ENCODE data around the gene FBL. TPM values are rescaled to one million over a fixed set of nuclear protein-coding genes. Genes with fewer than 3 reads are reported as not detected.
"Not testable (repeated sequence)": the region's sequence is repeated elsewhere in the genome, so short reads cannot be mapped to it uniquely, and the experiment has no call there.

FBL gene
- 255 TPM for polyA plus RNA-seq (2013, experiment 1 of 2; ENCODE audit: insufficient read length)
- polyA plus RNA-seq (2013, experiment 2 of 2; ENCODE audit: insufficient read length) = 184 TPM

DNA sequence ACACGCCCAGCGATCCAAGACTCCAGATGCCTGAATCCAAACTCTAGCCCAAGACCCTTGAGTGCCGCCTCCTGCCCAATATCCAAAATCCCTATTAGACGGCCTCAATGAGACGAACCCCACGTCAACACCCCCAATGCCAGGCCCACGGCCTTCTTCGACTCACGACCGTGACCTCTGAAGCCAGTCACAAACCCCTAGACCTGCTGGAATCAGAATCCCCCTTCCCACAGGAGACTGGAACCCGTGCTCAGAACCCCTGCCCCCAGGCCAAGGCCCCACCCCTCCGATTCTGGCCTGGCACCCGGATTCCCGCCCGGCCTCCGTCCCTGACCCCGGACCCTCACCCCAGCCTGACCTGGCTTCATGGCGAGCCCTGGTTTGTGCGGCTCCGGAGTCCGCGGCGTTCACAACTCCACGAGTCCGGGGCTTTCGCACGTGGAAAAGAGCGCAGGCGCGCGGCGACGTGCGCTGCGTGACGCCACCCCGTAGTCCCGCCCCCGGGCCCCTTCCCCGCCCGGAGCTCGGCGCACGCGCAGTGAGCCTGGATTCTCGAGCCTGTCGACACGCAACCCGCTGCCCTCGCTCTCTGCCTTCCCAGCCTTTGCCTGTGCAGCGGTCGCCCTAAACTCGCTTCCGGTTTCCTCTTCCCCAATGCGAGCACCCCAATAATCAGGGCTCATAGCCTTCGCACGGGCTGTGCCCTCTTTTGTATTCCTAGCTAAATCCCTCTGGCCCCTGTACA, at the start of gene FBL:
FBL (minus strand) TSS at position 447 of the 745 bp plus-strand sequence; CDS start at position 368, 79 bp downstream.
- DNase-seq = peak; percentile 90

DNA sequence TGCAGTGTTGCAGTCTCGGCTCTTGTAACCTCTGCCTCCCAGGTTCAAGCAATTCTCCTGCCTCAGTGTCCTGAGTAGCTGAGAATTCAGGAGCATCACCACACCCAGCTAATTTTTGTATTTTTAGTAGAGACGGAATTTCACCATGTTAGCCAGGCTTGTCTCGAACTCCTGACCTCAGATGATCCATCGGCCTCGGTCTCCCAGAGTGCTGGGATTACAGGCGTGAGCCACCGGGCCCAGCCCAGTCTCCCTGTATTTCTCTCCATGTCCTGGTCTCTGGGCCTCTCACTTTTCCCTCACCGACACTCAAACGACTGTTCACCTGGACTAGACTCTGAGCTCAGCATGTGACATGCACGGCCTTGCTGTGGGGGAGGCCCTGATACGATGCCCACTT, 48.9 kb upstream of the FBL start:
- not testable (repeated sequence) for DNase-seq

DNA sequence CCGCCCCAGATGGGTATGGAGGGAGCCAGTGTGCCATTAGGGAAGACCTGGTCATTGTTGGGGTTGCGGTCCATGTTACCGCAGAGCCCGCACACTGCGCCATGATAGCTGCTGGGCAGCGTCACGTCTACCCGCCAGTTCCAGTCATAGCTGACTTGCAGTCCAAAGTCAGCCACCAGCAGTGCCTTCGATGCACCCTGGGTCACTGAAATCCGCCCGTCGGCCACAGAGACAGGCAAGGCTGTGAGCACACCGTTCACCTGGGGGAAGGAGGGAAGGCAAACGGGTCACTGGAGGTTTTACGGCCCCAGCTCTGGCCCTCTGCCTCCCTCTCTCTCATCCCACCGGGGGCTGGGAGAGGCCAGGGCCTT, 48.0 kb upstream of the FBL start:
- not testable (repeated sequence) for DNase-seq

DNA sequence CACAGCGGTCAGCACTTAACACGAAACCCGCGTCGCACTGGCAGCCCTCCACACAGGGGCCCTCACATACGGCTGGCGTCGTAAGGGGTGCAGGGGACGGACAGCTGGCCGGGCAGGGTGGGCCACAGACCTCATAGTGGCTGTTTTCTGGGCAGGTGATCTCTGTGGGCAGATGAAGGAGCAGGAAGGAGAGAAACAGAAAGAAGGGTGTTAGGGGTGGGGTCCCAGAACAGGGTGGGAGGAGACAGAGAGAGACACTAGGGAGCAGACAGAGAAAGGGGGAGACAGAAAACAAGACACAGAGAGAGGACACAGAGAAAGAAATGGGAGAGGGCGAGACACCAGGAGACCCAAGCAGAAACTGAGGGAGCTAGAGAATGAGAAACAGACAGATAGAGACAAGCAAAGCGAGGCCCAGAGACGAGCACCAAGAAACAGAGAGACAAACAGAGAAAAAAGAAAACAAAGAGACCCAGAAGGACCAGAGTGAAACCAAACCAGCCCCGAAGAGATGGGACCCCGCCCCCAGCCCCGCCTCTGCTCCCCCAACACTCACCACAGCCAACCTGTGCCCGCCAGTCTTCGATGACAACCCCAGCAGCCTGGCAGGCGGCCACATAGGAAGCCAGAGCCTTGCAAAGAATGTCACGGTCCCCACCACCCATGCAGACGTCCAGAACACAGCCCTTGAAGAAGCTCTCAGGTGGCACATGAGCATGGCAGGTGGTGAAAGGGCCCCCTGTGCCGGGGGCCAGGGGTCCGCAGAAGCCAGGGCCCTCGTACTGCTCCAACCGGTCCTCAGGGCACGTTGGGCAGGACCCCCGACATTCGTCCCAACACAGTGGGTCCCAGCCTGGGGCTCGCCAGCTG, 47.4 kb upstream of the FBL start:
- not testable (repeated sequence) for DNase-seq

DNA sequence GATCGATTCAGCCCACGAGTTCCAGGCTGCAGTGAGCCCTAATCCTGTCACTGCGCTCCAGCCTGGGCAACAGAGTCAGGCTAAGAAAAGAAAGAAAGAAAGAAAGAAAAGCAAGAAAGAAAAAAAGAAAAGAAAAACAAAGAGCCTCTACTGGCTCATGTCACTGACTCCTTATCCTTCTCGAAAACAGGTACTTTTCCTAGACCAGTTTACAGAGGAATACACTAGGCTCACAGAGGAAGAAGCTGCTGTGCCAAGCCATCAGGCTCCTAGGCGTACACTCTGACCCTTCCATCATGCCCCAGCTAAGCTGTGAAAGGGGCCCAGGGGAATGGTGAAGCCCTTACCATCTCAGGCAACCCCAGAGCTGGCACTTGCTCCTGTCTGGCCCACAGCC, 46.3 kb upstream of the FBL start:
- DNase-seq = not testable (repeated sequence)

DNA sequence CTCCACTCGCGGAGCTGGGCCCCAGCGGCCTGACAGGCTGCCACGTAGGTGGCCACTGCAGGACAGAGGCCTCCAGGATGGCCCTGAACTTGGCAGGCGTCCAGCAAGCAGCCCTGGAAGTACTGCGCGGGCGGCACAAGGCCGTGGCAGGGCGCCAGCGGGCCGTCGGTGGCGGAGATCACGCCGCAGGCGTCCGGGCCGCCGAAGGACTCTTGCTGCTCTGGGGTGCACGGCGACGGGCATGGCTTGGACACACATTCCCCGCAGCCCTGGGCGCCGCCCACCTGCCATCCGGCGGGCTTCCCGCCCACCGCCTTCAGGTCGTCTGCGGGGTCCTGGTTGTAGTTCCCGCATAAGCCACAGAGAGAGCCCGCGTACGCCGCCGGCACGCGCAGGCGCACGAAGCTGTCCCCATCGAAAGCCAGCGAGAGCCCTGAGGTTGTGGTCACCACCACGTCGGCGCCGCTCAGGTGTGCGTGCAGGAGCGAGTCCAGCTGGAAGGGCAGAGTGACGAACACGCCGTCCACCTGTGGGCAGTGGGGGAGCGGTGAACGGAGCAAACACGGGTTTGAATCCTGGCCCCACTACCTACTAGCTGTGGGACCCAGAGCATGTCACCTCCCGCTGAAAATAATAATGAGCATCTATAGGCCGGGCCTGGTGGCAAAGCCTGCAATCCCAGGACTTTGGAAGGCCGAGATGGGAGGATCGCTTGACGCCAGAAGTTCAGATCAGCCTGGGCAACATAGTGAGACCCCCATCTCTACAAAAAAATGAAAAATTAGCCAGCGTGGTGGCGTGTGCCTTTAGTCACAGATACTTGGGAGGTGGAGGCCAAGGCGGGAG, 45.7 kb upstream of the FBL start:
- not testable (repeated sequence) for DNase-seq

DNA sequence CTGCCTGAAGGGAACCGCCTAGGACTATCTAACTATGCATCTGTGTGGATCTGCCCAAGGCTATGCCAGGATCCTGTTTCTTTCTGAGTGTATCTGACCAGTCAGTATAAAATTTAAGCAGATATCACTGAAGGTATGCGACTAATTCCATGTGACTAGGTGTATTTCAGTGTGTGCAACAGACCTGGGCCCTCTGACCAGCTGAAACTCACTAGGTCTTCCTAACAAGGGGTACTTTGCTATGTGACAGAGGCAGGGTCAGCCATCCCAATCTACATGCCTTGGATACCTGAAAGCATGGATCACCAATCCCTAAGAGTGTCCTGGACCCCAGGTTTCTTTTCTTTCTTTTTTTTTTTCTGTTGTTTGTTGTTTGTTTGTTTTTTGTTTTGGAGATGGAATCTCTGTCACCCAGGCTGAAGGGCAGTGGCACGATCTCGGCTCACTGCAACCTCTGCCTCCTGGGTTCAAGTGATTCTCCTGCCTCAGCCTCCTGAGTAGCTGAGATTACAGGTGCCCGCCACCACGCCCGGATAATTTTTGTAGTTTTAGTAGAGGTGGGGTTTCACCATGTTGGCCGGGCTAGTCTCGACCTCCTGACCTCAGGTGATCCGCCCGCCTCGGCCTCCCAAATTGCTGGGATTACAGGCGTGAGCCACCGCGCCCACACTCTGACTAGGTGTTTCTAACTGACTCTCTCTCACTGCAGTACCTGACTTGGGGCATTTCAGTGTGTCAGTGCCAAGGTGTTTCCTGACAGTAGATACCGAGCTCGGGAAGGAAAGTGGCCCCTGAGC, 44.8 kb upstream of the FBL start:
- no peak for DNase-seq

DNA sequence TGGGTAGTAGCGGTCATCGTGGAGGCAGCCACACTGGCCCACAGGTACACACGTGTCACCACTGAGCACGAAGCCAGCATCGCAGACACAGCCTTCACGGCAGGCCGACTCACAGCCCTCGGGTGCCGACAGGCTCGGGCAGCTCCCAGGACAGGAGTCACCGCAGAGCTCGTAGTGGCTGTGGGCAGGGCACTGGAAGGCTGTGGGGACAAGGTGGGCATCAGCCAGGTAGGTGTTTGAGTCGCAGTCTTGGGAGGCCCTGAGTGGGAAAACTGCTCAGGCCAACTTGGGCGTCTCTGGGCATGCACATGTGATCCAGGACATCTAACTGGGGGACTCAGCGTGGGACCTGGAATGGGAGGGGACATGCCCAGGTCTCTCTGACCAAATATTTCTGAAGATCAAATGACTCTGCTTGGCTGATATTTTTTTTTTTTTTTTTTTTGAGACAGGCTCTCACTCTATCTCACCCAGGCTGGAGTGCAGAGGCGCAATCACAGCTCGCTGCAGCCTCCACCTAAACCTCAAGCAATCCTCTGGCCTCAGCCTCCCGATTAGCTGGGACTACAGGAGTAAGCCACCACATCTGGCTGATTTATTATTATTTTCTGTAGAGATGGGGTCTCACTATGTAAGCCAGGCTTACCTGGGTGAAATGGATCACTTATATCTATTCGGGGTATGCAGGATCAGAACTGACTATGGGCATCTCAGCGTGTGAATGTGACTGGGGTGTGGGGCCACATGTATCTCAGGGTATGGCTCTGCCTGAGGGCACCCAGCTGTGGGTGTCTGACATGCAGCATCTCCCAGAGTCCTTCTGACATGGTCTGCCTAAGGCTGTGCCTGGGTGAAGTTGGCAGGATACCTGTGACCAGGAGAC, 43.9 kb upstream of the FBL start:
- not testable (repeated sequence) for DNase-seq

DNA sequence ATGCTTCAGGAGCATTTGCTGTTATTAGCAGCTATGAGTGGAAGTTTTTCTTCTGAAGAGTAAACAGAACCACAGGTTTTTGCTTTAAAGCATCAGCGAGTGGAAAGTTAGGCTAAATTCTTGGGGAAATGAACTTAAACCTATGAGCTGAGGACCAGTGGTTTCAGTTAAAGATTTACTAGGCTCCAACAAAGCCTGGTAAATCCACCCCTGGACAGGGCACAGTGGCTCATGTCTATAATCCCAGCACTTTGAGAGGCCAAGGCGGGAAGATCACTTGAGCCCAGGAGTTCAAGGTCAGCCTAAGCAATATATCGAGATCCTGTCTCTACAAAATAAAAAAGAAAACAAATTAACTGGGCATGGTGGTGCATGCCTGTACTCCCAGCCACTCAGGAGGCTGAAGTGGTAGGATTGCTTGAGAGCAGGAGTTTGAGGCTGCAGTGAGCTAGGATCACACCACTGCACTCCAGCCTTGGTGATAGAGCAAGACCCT, 41.3 kb upstream of the FBL start:
- not testable (repeated sequence) for DNase-seq

DNA sequence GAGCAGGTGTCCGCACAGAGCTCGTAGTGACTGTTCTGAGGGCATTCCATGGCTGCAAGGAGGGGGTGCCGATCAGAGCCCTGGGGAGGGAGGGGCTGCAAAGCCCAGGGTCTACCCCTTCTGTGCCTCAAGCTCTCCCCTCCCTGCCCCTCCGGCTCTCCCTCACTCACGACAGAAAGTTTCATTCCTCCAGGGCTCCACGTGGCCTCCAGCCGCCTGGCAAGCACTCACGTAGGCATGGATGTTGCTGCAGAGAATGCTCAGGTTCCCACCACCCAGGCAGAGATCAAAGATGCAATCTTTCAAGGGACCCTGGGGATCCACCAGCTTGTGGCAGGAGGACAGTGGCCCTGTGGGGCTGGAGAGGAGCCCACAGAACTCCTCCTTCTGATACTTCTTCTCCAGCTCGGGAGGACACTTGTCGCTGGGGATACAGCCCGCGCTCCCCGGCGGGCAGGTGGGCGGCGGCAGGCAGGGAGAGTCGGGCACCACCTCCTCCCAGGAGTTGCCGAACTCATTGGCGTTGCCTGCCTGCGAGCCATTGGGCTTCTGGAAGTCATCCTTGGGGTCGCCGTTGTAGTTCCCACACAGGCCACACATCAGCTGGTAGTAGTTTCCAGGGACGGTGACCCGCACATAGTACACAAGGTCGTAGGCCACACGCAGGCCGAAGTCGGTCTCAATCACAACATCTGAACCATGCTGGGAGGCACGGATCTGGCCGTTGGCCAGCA, 39.8 kb upstream of the FBL start:
- DNase-seq = not testable (repeated sequence)

DNA sequence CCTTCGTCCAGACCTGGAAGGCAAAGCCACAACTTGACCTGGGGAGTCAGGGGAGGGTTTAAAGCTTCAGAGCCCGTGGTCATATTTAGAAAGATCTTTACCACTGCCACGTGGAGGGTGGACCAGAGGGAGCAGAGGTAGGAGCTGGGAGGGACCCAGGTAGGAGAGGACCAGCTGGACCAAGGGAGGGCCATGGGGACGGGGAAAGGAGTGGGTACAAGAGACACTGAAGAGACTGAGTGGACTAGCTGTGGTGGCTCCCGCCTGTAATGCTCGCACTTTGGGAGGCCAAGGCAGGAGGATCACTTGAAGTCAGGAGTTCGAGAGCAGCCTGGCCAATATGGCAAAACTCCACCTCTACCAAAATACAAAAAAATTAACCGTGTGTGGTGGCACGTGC, 38.5 kb upstream of the FBL start:
- not testable (repeated sequence) for DNase-seq

DNA sequence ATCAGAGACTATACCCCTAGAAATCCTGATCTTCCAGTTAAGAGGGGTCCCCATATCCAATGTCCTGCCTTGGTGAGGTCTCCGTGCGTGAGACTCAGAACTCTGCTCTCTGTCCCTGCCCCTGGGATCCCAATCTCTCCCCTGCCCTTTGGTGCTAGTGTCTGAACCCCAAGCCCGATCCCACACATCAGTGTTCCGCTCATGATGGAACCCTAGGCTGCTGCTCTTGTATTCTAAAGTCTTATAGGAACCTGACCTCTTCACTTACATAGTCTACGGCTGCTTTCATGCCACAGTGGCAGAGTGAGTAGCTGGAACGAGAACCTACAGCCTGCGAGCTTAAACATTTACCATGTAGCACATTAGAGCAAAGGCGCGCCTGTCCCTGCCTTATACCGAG, 36.5 kb upstream of the FBL start:
- DNase-seq = not testable (repeated sequence)

DNA sequence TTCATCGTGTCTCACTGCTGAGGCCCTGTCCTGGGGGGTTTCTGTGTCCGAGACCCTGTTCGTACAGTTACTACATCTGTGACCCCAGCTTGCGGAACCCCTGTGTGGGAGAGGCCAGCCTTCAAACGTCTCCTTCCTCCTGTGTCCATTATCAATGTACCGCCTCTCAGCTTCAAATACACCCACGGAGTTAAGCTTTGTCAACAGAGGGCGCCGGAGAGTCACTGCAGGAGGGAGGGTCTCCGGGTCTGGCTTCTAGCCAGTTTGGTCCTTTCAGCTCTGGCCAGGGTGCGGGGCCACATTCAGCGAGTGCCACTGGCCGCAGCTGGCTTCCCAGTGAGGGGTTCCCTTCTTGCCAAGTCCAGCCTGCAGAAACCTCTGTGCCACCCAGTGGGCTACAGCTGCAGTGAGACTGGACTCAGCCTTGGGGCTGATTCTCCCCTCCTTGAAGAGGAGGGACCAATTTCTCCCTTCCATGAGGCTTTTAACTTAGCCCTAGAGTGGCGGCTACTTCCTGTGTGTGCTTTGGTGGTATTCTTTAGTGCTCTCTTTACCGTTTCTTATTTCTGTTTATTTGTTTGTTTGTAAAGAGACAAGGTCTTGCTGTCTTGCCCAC, 35.4 kb upstream of the FBL start:
- DNase-seq = peak; percentile 13

DNA sequence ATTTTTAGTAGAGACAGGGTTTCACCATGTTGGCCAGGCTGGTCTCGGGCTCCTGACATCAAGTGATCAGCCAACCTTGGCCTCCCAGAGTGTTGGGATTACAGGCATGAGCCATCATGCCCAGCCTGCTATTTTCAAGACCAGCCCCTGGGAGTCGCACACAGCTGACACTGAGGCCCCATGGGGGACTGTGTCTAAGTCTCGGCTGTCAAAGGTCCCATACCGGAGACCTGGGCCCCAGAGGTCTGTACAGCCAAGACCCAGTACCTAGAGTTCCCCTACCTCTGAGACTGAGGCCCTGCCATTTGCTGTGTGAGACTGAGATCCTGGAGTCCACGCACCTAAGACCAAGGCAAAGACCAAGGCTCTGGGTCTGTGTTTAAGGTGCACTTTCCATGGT, 34.1 kb upstream of the FBL start:
- DNase-seq = not testable (repeated sequence)

DNA sequence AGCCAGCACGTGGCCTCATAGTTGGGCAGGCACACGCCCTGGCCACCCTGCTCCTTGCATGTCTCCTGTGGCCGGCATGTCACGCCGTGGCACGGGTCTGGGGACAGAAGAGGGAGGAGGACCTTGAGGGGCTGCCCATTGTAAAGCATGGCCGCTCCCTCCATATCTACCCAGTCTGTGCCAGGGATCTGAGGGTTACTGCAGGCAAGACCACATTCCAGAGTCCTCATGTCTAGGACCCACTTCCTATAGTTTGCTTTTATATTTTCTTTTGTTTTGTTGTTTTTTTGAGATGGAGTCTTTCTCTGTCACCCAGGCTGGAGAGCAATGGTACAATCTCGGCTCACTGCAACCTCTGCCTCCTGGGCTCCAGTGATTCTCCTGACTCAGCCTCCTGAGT, 33.6 kb upstream of the FBL start:
- not testable (repeated sequence) for DNase-seq

DNA sequence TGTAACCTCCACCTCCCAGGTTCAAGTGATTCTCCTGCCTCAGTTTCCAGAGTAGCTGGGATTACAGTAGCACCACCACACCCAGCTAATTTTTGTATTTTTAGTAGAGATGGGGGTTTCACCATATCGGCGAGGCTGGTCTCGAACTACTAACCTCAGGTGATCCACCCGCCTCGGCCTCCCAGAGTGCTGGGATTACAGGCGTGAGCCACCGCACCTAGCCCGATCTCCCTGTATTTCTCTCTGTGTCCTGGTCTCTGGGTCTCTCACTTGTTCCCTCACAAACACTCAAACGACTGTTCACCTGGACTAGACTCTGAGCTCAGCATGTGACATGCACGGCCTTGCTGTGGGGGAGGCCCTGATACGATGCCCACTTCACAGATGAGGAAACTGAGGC, 32.7 kb upstream of the FBL start:
- DNase-seq = not testable (repeated sequence)

DNA sequence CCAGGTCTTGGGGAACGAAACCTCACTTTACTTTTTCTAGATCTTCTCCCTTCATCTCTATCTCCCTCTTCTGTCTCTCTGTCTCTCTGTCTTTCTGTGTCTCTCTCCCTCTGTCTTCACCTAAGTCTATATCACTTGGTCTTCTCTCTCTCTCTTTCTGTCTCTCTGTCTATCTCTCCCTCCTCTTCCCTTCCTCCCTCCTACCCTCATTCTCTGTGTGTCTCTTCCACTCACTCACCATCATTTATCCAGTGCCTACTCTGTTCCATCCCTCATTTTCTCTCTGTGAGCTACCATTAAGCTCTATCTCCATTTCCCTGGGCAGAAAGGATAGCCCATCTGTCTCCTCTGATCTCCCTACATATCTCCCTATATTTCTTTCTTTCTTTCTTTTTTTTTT, 32.2 kb upstream of the FBL start:
- DNase-seq = no peak

DNA sequence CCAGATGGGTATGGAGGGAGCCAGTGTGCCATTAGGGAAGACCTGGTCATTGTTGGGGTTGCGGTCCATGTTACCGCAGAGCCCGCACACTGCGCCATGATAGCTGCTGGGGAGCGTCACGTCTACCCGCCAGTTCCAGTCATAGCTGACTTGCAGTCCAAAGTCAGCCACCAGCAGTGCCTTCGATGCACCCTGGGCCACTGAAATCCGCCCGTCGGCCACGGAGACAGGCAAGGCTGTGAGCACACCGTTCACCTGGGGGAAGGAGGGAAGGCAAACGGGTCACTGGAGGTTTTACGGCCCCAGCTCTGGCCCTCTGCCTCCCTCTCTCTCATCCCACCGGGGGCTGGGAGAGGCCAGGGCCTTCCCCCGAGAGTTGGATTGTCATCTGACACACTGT, 31.8 kb upstream of the FBL start:
- DNase-seq = not testable (repeated sequence)

DNA sequence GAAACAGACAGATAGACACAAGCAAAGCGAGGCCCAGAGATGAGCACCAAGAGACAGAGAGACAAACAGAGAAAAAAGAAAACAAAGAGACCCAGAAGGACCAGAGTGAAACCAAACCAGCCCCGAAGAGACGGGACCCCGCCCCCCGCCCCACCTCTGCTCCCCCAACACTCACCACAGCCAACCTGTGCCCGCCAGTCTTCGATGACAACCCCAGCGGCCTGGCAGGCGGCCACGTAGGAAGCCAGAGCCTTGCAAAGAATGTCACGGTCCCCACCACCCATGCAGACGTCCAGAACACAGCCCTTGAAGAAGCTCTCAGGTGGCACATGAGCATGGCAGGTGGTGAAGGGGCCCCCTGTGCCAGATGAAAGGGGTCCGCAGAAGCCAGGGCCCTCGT, 31.3 kb upstream of the FBL start:
- DNase-seq = not testable (repeated sequence)

Measured in fibroblast of skin of back (primary cell).